OCI-LY7 (cell line): Measurements from ENCODE around the gene SHH. TPM values are rescaled to one million over a fixed set of nuclear protein-coding genes. Genes with fewer than 3 reads are reported as not detected.

Experiments used
- Bru-seq: library from RNA; stranded (reverse); fragments of 400-500 nt; gene quantifications from one replicate; lab custom pipeline; 2021; lab: Mats Ljungman, UMichigan
- BruChase-seq, 2 experiments: library from RNA; stranded (reverse); fragments of 400-500 nt; gene quantifications; one replicate each; lab custom pipeline; 2021; lab: Mats Ljungman, UMichigan
- BruUV-seq: library from RNA; stranded (reverse); fragments of 400-500 nt; replicated peaks from 2 replicates; lab custom pipeline; 2021; lab: Mats Ljungman, UMichigan
- CTCF ChIA-PET: fragments of 300-600 bp; sonication (Branson Sonifier 250); formaldehyde crosslinking; loops from one replicate; lab custom pipeline; 2022; ENCODE audit warnings: antibody characterized with exemption; ENCODE audit not compliant: unreplicated experiment; lab: Charles Lee
- POLR2A ChIA-PET: fragments of 300-600 bp; sonication (Branson Sonifier 250); formaldehyde crosslinking; loops from one replicate; lab custom pipeline; 2022; ENCODE audit warnings: antibody characterized with exemption; lab: Charles Lee
- DNase-seq: peaks from one replicate; pipeline ENCODE4 v3.0.0-alpha.2; 2015; ENCODE audit warnings: low spot score
- H2AFZ ChIP-seq: fragments of 200-600 bp; sonication (generic), shearing (Covaris generic); 2 replicates; pipeline ENCODE4 v1.6.1; 2014; ENCODE audit warnings: mild to moderate bottlenecking, antibody characterized with exemption, low read length, moderate library complexity
- H3K27ac ChIP-seq: fragments of 200-600 bp; sonication (generic); 2 replicates; pipeline ENCODE4 v1.5.1; 2014; ENCODE audit warnings: mixed run types, low read depth, mild to moderate bottlenecking, moderate library complexity, low read length, inconsistent platforms; ENCODE audit not compliant: poor library complexity, severe bottlenecking
- H3K36me3 ChIP-seq: fragments of 200-600 bp; sonication (generic); 2 replicates; pipeline ENCODE4 v1.6.1; 2014; ENCODE audit warnings: mild to moderate bottlenecking, antibody characterized with exemption, low read length, moderate library complexity, mixed read lengths; ENCODE audit not compliant: insufficient read depth
- H3K4me1 ChIP-seq: fragments of 200-600 bp; sonication (generic); 2 replicates; pipeline ENCODE4 v1.5.1; 2014; ENCODE audit warnings: mild to moderate bottlenecking, low read length; ENCODE audit not compliant: insufficient read depth, poor library complexity, severe bottlenecking
- H3K4me2 ChIP-seq: fragments of 200-600 bp; sonication (generic); 2 replicates; pipeline ENCODE4 v1.6.1; 2014; ENCODE audit warnings: mild to moderate bottlenecking, low read length
- H3K4me3 ChIP-seq: fragments of 200-600 bp; sonication (generic); 2 replicates; pipeline ENCODE4 v1.5.1; 2014; ENCODE audit warnings: mild to moderate bottlenecking, low read depth, low read length; ENCODE audit not compliant: poor library complexity, severe bottlenecking
- H3K79me2 ChIP-seq: fragments of 200-600 bp; sonication (generic); 2 replicates; pipeline ENCODE4 v1.6.1; 2016; ENCODE audit warnings: low read depth, mild to moderate bottlenecking, low read length, moderate library complexity, mixed read lengths; ENCODE audit not compliant: insufficient read depth
- H3K9me2 ChIP-seq: fragments of 200-600 bp; sonication (generic); 2 replicates; pipeline ENCODE4 v1.6.1; 2016; ENCODE audit warnings: mild to moderate bottlenecking, low read length, mixed read lengths; ENCODE audit not compliant: insufficient read depth
- H3K9me3 ChIP-seq: fragments of 200-600 bp; sonication (generic); 2 replicates; pipeline ENCODE4 v1.6.1; 2014; ENCODE audit warnings: mild to moderate bottlenecking, mixed run types, low read length, mixed read lengths
- H4K20me1 ChIP-seq: fragments of 200-600 bp; sonication (generic); 2 replicates; pipeline ENCODE4 v1.6.1; 2014; ENCODE audit warnings: mild to moderate bottlenecking, antibody characterized with exemption, low read length, moderate library complexity, mixed read lengths; ENCODE audit not compliant: insufficient read depth
- EZH2phosphoT487 ChIP-seq: fragments of 200-600 bp; sonication (generic); IDR thresholded peaks from 2 replicates; pipeline ENCODE4 v1.6.1; 2018; ENCODE audit warnings: low read depth, borderline replicate concordance, mild to moderate bottlenecking, mixed run types, antibody characterized with exemption, low read length, moderate library complexity, mixed read lengths
- intact Hi-C: fragments of 100-400 bp; cut with micrococcal nuclease; formaldehyde crosslinking; loops from one replicate; pipeline ENCODE4 v1.10.0; 2022; ENCODE audit not compliant: unreplicated experiment
- long read RNA-seq: library from polyadenylated mRNA; stranded (forward); transcript quantifications from one replicate; pipeline ENCODE4 v2.0.0, GENCODE V29; 2022
- total RNA-seq, 2 experiments: library from RNA; depleted of rRNA in 1 of 2; stranded (reverse); fragments of >200 nt in 1 of 2; shearing (Covaris generic) in 1 of 2; gene quantifications; 2 replicates each; pipeline ENCODE4 v1.2.3, GENCODE V29; 2014 to 2022
- TF ChIP-seq, protein P1 (sequence below): fragments of 200-600 bp; sonication (generic); conservative IDR thresholded peaks from 2 replicates; pipeline ENCODE4 v1.5.1; 2014; ENCODE audit warnings: mild to moderate bottlenecking, antibody characterized with exemption, low read length, moderate library complexity, mixed read lengths

Gene SHH
- total RNA-seq (2014; rRNA removed; shearing (Covaris generic)), result not detected in 2 replicates
- total RNA-seq (2022), result not detected in 2 replicates
- not detected for Bru-seq, nascent RNA
- BruChase-seq, experiment 1, labeled RNA remaining after a 6-hour chase, result not detected
- not detected for BruChase-seq, experiment 2, labeled RNA remaining after a 2-hour chase
- long read RNA-seq, result 0 reads

DNA sequence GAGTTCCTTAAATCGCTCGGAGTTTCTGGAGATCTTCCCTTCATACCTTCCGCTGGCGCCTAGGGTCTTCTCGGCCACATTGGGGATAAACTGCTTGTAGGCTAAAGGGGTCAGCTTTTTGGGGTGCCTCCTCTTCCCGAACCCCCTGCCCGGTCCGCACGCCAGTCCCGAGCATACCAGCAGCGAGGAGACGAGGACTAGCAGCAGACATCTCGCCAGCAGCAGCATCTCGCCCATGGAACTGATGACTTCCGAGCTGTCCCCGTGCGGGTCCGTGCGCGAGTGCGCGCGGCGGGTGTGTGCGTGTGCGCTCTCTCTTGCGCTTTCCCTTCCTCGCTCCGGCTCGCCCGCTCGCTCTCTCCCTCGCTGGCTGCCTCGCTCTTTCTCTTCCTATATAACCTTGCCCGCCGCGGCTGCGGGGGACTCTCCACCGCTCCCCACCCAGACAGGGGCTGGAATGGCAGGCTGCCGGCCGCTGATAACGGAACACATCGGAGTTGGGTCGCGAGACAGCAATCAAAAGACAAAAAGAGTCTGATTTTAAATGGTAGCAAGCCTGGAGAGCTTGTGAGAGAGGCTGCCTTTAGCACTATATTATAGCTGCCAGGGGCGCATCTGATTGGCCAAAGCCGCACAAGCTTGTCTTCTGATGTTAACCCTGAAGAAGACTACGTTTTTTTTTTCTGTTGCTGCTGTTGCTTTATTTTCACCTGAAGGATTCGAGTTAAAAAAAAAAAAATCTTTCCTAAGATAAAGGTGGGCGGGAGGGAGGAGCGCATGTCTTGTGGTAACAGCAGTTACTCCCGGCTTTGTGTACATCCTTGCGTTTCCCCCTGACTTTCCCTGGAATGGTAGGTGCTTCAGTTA lies at the start of gene SHH:
Gene SHH, minus strand, starts transcription at position 569 of the 867 bp plus-strand sequence. Its CDS starts 341 bp downstream, at position 228.
- Histone ChIP-seq H3K36me3 (no peaks in the 10 kb centered on the region), H3K9me2 (no peaks in the 10 kb centered on the region), H2AFZ (no peak within 1 kb of the TSS), H3K79me2 (no peaks in the 10 kb centered on the region), H3K4me1 (no peaks in the 10 kb centered on the region), H3K4me3 (no peak within 1 kb of the TSS), H3K4me2 (no peak within 1 kb of the TSS), H4K20me1 (no peaks in the 10 kb centered on the region), H3K27ac (no peak within 1 kb of the TSS), H3K9me3 (no peaks in the 10 kb centered on the region)
- BruUV-seq, result no TSS peak
- intact Hi-C loops, result no loop called here
- ChIA-PET CTCF (no interaction called here), POLR2A (no interaction called here)
- no peak for DNase-seq
- TF ChIP-seq EZH2phosphoT487, result no peak
- TF ChIP-seq, protein P1, sequence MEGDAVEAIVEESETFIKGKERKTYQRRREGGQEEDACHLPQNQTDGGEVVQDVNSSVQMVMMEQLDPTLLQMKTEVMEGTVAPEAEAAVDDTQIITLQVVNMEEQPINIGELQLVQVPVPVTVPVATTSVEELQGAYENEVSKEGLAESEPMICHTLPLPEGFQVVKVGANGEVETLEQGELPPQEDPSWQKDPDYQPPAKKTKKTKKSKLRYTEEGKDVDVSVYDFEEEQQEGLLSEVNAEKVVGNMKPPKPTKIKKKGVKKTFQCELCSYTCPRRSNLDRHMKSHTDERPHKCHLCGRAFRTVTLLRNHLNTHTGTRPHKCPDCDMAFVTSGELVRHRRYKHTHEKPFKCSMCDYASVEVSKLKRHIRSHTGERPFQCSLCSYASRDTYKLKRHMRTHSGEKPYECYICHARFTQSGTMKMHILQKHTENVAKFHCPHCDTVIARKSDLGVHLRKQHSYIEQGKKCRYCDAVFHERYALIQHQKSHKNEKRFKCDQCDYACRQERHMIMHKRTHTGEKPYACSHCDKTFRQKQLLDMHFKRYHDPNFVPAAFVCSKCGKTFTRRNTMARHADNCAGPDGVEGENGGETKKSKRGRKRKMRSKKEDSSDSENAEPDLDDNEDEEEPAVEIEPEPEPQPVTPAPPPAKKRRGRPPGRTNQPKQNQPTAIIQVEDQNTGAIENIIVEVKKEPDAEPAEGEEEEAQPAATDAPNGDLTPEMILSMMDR, result no peak

DNA sequence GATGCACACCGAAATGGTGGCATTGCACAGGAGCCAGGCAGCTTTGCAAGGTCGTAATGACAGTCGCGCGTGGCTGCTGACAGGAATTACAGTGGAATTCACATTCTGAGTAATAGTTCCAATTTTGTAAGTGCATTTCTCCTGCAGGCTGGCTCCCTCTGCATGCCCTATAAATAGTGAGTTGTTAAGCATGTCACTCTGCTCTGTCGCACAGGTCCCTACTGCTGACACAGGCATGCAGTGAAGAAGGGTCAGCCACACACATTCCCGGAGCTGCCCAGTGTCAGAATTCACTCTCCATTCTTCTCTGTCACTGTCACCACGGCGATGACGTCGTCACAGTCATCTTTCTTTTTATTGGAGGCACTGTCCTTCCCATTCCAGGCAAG lies 49.2 kb upstream of the SHH start:
- Histone ChIP-seq H3K9me3 (no peaks in the 10 kb centered on the region), H3K27ac (no peak overlapping the region), H4K20me1 (no peaks in the 10 kb centered on the region), H3K4me2 (no peak overlapping the region), H2AFZ (no peak overlapping the region), H3K4me3 (no peak overlapping the region), H3K36me3 (no peaks in the 10 kb centered on the region), H3K4me1 (no peaks in the 10 kb centered on the region), H3K79me2 (no peaks in the 10 kb centered on the region), H3K9me2 (no peaks in the 10 kb centered on the region)
- POLR2A ChIA-PET, result no interaction called here
- BruUV-seq, result no TSS peak
- intact Hi-C loops, result no loop called here
- CTCF ChIA-PET, result no interaction called here
- TF ChIP-seq EZH2phosphoT487, result no peak
- TF ChIP-seq, protein P1, result no peak
- DNase-seq, result no peak
